DLD1 (cell line): ENCODE measurements around the gene KCNJ4.
"Not testable (repeated sequence)": the region's sequence is repeated elsewhere in the genome, so short reads cannot be mapped to it uniquely, and the experiment has no call there.

Experiments used
- in situ Hi-C: cut with HindIII; loops from 2 replicates; pipeline ENCODE4 v1.10.0; 2017; ENCODE audit warnings: low sequenced_read_pairs

The KCNJ4 gene

DNA sequence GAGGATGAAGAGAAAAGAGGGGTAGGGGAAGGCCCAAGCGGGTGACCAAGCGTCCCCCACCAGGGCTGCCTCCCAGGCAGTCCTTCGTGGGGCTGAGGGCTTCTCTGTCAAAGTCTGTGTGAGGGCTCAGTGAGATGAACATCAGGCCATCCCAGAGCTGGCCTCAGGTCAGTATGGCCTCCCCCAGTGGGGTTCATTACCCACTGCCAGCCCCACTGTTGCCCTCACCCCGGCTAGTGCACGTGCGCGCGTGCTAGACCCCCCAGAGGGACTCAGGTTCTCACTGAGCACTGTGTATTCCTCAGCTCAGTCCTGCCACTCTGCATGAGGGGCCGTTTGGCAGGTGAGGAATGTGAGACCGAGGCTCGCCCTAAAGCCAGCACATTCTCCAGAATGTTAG lies 16.2 kb upstream of the KCNJ4 start:
- in situ Hi-C loops, result no loop called here

- in situ Hi-C loops, result not testable (repeated sequence)
Measured at GRCh38 chr22:38470179-38470578, 15.2 kb upstream of the KCNJ4 start.

DNA sequence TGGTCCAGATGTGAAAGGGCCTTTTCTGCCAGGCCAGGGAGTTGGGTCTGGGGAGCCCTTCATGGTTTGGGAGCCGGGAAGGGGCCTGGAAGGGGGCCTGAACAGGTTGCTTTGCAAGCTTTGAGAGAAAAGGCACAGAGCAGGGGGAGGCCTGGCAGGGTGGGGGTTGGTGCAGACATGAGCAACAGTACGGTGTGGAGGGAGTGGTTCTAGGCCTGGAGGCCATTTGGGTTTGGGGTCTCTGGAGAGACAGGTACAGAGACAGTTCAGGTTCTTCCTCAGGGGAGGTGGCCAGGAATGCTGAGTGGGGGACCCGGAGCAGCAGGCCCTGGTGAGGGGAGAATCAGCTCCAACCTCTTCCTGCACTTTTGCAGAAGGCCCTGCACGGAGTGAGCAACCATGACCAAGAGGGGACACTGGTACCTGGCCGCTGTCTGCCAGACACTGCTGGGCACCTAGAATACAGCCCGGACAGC lies 14.3 kb upstream of the KCNJ4 start:
- in situ Hi-C loops, result no loop called here

DNA sequence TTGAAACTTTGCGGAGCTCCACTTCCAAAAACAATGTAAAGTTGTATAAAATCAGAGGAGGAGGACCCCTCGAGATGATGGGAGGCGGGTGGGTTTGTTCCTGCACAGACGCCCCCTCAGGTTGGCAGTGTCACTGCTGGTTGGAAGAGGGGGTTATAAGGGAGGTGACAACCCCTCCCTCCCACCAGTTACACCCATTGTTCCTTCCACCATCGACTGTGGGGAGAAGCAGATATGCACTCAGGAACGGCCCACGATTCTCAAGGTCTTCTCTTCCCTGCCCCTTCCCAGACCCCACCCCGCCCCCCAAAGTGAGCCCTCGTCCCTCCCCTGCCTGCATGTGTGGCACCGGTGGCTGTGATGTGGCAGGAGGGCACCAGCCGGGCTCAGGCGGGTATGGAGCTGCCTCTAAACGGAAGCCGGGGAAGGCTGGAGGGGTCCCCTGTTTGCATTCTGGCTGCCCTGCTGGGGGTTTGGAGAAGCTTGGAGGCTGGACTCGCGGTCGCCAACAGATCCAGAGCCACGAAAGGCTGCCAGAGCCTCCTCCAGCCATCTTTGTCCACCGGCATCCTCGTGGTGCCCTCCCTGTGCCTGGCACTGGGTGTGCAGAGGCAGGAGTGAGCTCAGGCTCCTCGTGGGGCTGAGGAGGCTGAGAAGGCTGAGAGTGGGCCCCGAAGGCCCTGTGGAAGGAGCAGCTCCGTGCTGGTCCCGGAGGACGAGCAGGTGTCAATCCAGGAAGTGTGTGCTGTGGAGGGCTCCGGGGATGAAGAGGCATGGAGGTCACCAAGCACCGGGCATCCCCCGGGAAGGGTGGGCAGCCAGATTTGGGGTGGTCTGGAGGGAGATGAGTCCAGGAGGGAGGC lies 13.7 kb upstream of the KCNJ4 start:
- in situ Hi-C loops, result no loop called here

DNA sequence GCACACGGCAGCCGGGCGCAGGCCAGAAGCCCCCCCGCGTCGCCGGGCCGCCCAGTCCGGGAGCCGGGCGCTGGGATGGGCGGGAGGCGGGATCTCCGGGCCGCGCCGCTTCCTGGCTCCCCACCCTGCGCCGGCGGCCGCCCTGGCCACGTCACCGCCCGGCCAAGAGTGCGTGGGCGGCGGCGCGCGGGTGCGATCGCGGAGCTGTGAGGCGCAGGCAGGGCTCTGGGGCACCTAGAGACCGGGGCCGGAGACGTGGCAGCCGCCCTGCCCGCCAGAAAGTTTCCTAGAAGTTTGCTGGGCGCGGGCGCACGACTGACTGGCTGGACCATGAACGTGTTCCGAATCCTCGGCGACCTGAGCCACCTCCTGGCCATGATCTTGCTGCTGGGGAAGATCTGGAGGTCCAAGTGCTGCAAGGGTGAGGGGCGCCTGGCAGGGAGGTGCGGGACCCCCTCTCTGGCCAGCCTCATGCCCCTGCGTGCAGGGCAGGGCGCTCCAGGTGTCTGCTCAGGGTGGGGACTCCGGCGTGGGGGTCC lies 13.0 kb upstream of the KCNJ4 start, which contains the start of gene KDELR3:
Gene KDELR3 (plus strand): TSS at position 193 of the 539 bp plus-strand sequence. CDS start 138 bp downstream, at position 331.
- in situ Hi-C loops, result no loop called here

DNA sequence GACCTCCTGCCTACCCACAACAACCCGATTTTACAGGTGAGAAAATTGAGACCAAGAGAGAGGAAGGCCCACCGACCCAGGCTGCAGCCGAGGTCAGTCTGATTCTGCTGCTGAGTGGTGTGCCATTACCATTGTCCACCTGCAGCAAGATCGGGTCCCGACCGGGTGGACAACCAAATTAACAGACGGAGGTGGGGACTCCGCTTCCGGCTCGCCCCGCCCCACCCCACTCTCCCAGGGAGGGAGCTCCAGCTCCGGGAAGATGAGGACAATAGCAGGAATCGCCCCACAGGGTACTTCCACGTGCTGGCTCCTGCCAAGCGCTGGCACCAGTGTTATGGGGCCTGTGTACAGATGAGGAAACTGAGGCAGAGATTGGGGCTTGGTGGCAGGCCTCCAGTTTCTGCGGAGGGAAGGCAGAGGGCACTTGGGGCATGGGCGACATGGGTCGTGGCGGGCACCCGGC lies 12.5 kb upstream of the KCNJ4 start:
- in situ Hi-C loops, result no loop called here

DNA sequence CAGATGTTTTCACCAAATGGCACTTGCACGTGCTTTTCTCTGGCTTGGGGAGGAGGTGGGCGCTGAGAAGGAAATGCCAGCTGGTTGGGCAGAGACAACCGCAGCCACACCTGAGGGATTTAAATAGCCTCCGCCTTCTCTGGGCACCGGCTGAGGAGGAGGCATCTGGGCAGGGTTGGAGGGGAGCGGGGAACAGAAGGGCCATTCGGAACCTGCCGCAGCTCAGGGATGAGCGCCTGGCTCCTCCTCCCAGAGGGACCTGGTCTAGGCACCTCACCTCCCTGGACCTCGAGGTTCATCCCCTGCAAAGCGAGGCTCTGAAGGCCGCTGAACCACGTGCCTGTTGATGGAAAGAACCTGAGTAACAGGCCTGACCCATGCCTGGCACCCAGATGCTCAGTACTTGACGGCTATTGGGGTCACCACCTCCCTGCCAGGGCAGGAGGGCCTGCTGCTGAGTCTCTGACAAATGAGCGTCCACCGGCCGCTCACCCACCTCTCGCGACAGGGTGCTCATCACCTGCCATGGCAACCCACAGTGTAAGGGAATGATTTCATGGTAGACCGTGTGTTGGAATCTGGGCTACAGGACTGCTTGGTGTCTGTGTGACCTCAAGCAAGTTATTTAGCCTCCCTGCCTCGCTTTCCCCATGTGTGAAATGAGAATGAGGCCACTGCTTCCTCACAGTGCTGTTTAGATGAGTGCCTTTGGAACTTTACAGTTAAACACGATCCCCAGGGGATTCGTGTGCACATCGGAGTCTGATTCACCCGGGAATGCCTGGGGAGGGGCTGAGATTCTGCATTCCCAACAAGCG lies 10.9 kb upstream of the KCNJ4 start:
- in situ Hi-C loops, result no loop called here

DNA sequence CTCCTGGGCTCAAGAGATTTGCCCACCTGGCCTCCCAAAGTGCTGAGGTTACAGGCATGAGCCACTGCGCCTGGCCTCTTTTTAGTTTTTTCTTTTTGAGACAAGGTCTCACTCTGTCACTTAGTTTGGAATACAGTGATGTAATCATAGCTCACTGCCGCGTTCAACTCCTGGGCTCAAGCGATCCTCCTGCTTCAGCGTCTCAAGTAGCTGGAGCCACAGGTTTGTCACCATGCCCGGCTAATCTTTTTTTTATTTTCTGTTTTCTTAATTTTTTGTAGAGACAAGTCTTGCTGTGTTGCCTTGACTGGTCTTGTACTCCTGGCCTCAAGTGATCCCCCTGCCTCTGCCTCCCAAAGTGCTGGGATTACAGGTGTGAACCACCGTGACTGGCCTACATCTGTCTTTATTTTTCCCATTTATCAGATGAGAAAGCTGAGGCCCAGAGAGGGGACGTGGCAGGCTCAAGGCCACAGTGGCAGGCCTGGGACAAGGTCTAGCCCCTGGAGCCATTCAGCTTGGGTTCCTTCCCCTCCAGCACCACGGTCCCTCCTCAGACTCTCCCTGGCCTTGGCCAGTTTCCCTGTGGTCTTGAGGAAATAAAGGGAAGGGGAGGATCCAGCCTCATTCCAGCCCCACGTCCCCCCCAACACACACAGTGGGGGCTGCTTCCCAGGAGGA lies 10.1 kb upstream of the KCNJ4 start:
- in situ Hi-C loops, result no loop called here

DNA sequence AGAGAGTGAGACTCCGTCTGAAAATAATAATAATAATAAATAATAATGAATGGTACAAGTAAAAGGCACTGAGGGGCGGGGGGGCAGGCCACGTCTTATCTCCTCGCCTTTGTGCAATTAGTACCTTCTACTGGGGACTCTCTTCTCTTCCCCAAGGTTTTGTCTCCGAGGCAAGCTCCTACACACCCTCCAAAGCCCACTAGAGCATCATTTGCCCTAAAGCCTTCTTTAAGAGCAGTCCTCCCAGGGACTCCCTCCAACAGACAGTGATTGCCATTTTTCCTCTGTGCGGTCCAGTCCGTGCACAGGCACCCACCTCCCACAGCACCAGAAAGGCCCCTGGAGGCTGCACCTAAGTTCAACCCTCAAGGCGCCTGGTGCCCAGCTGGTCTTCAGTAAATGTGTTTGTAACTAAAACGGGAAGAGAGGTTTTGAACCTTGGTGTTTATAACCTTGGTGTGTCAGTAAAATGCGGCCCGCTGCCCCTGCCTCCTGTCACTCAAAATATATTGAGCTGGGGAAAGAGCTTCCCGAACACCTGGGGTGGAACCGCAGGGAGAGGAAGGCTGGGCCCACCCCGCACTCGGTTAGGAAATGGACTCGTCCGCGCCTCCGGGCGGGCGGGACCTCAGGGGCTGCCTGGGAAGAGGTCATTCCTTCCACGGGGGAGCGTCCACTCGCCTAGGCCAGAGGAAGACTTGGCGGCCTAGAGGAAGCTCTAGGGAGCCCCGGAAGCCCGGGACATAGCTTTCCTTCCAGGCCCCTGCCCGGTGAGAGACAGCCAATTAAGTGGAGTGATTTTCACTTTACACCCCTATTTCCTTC lies 8.2 kb upstream of the KCNJ4 start:
- in situ Hi-C loops, result no loop called here

GRCh38 chr22:38461414-38462081 lies 6.5 kb upstream of the KCNJ4 start:
- in situ Hi-C loops, result no loop called here

GRCh38 chr22:38461057-38461413 lies 6.0 kb upstream of the KCNJ4 start:
- in situ Hi-C loops, result no loop called here

- in situ Hi-C loops, result no loop called here
Measured at GRCh38 chr22:38460426-38460840, 5.4 kb upstream of the KCNJ4 start.

GRCh38 chr22:38456841-38457699 lies 2.1 kb upstream of the KCNJ4 start:
- in situ Hi-C loops, result no loop called here

- in situ Hi-C loops, result no loop called here
Measured at GRCh38 chr22:38456272-38456835, 1.4 kb upstream of the KCNJ4 start.

DNA sequence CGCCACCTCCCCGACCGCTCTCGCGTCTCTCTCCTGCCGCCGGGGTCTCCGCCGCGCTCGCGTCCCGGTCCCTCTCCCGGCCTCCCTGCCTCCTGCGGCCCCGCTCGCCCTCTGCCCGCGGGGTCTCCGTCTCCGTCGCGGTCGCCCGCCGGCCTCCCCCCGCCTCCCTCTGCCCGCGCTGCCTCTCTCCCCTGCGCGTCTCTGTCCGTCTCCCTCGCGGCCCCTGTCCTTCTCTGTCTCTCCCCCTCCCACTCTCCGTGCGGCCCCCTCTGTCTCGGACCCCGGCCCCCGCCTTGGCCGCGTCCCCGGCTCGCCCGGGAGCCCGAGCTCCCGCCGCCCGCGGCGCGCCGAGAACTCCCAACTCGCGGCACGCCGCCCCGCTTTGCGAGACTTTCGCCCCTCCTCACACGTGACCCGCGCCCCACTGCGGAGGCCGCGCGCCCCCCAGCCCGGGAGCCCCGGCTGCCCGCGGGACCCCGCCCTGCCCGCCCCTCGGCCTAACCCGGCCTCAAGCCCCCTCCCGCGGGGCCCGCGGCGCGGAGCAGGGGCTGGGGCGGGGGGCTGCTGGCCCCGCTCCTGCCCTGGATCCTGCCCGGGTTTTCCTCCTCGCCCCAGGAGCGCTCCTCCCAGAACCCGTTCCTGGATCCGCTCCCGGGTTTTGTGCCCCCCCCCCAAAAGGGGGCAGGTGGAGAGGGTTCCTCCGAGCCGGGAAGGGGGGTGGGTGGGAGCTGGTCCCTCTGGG lies 702 bp upstream of the KCNJ4 start:
- in situ Hi-C loops, result no loop called here

DNA sequence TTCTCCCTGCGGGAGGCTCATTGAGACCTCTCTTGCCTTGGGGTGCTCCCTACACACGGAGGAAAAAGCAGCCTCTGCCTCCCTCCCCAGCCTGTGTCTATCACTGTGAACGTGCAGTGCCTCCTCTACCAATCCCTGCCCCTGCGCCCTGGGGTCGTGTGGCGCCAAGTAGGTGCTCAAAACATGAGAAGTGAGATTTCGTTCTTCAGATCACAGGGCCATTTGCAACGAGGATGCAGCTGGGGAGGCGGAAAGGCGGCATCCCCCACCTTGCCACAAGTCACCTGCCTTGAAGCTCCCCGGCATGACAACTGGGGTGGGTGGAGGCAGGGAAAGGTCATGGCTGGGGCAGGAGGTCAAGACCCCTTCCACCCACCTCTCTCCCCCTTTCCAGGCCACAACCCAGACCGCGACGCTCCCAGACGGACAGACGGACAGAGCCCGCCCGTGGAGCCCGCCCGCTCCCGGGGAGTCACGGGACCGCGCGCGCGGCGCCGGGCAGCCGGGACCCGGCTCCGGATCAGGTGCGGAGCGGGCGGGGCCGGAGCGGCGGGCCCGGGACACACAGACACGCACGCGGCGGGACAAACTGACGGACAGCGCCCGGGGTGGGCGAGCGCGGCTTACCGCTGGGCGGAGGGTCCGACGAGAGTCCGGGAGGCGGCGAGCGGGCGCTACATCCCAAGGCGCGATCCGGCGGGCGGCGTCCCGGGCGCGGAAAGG lies 485 bp downstream of the KCNJ4 start:
- in situ Hi-C loops, result no loop called here

- in situ Hi-C loops, result no loop called here
Measured at GRCh38 chr22:38453996-38454352, 1.0 kb downstream of the KCNJ4 start.
